22Rv1 (cell line): ENCODE measurements around the gene WASL.

Experiments
- CTCF ChIP-seq: fragments of 450-650 bp; IDR thresholded peaks from 2 replicates; pipeline ENCODE4 v1.5.1; 2017; ENCODE audit warnings: mild to moderate bottlenecking
- ZFX ChIP-seq: fragments of 450-650 bp; IDR thresholded peaks from 2 replicates; pipeline ENCODE4 v1.6.1; 2017; ENCODE audit warnings: antibody characterized with exemption, borderline replicate concordance

- TF ChIP-seq ZFX = no peak
- peak; percentile 80 for TF ChIP-seq CTCF
These were observed 113.0 kb downstream of the WASL start for GRCh38 chr7:123635551-123636359.
